Transverse colon (tissue), 4 donors: Measurements from ENCODE around the gene MBOAT1. TPM values are rescaled to one million over a fixed set of nuclear protein-coding genes. Genes with fewer than 3 reads are reported as not detected.

Source experiments
- DNase-seq: peaks from one replicate; pipeline ENCODE4 v3.0.0-alpha.2; 2019
- H3K27ac ChIP-seq, 4 donors: fragments of 200-600 bp; sonication (generic); 2 replicates each; pipeline ENCODE4 v1.5.1; 2016 to 2018; ENCODE audit warnings: inconsistent platforms in 4 of 4
- H3K27me3 ChIP-seq: fragments of 200-600 bp; sonication (generic); 2 replicates; pipeline ENCODE4 v1.5.1; 2017; ENCODE audit warnings: inconsistent platforms
- H3K36me3 ChIP-seq, 4 donors: fragments of 200-600 bp; sonication (generic); 2 replicates each; pipeline ENCODE4 v1.5.1; 2017 to 2019; ENCODE audit warnings: inconsistent platforms in 4 of 4
- H3K4me1 ChIP-seq, 4 donors: fragments of 200-600 bp; sonication (generic); 2 replicates each; pipeline ENCODE4 v1.5.1; 2017 to 2020; ENCODE audit warnings: inconsistent platforms in 4 of 4
- H3K4me3 ChIP-seq, 4 donors: fragments of 200-600 bp; sonication (generic); 1 replicate in 1 of 4; 2 replicates in 3 of 4; pipeline versions ENCODE4 v1.5.1 to v1.6.1; 2017 to 2019; ENCODE audit warnings: inconsistent platforms in 4 of 4
- H3K9me3 ChIP-seq, 2 donors: fragments of 200-600 bp; sonication (generic); 2 replicates each; pipeline ENCODE4 v1.5.1; 2017 to 2019; ENCODE audit warnings: inconsistent platforms in 2 of 2
- EP300 ChIP-seq: sonication (generic); formaldehyde crosslinking; IDR thresholded peaks from one replicate; pipeline ENCODE4 v1.6.1; 2017; ENCODE audit warnings: antibody characterized with exemption, low read depth
- POLR2A ChIP-seq: fragments of 450-650 bp; IDR thresholded peaks from one replicate; pipeline ENCODE4 v1.6.1; 2016; ENCODE audit warnings: antibody characterized with exemption, mild to moderate bottlenecking, moderate library complexity
- POLR2AphosphoS5 ChIP-seq, 3 donors: sonication (generic); formaldehyde crosslinking; IDR thresholded peaks; one replicate each; pipeline ENCODE4 v1.6.1; 2016; ENCODE audit warnings: antibody characterized with exemption in 3 of 3
- WGBS, 2 donors: methylation state at CpG; one replicate each; pipeline ENCODE4 v1.1.5; 2018; ENCODE audit warnings: low coverage in 1 of 2; 5-methylcytosine and 5-hydroxymethylcytosine counted together
- in situ Hi-C, 4 donors: fragments of 200-750 bp; cut with MboI; loops; one replicate each; pipeline versions ENCODE4 v1.15.0 to v1.15.1; 2017; ENCODE audit warnings: low sequenced_read_pairs in 3 of 4, low pct_ligation_motif_present in 1 of 4, low pct_unique_long_range_greater_than_20kb in 1 of 4
- intact Hi-C: fragments of 100-400 bp; cut with DNase I; formaldehyde crosslinking; loops from one replicate; pipeline ENCODE4 v1.15.1; 2023; ENCODE audit warnings: low total_unique reads
- total RNA-seq, 4 donors: library from RNA; depleted of rRNA; stranded (reverse); fragments of >200 nt; gene quantifications; one replicate each; pipeline ENCODE4 v1.1.0, GENCODE V29; 2016
- TF ChIP-seq, protein P1 (sequence below), 5 experiments: fragments of 200-600 bp in 3 of 5; fragments of 450-650 bp in 2 of 5; sonication (generic) in 3 of 5; IDR thresholded peaks; 1 replicate in 2 of 5; 2 replicates in 3 of 5; pipeline ENCODE4 v1.5.1; 2016 to 2017; ENCODE audit warnings: antibody characterized with exemption in 5 of 5, inconsistent platforms in 3 of 5, mild to moderate bottlenecking in 2 of 5, moderate library complexity in 1 of 5

The MBOAT1 gene
- total RNA-seq, 4 donors from 2014 or later, result 10.3 to 85.3 (median 66.5) TPM

DNA sequence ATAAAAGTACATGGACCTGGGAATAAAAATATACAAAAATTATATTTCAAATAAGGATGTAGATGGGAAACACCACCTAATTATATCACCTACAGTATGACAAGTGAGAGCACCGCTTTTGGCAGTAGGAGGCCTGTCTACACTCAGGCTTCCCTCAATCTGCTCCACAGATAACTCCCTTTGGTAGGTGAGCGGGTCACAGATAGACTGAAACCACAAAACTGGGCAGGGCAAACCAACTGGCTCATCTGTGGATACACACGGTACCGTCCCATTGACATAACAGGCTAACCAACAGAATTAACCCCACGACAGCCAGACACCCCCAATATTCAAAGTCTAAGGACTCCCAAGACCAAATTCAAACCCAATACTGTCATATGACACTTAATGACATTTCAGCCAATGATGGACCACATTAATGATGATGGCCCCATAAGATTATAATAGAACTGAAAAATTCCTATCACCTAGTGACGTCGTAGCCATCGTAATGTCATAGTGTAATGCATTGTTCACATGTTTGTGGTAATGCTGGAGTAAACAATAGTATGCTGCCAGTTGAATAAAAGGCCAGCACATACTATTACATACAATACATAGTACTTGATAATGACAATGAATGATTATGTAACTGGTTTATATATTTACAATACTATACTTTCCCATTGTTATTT, 109.7 kb downstream of the MBOAT1 start:
- Histone ChIP-seq H3K27ac (no peak overlapping the region), H3K4me3 (no peak overlapping the region), H3K27me3 (no peaks in the 10 kb centered on the region), H3K36me3 (peaks cover 0 to 17% (median 4%) of the 10 kb centered on the region in 4 donors), H3K9me3 (no peaks in the 10 kb centered on the region), H3K4me1 (peaks cover 0 to 5% (median 0%) of the 10 kb centered on the region in 4 donors)
- no peak for DNase-seq
- TF ChIP-seq, protein P1, sequence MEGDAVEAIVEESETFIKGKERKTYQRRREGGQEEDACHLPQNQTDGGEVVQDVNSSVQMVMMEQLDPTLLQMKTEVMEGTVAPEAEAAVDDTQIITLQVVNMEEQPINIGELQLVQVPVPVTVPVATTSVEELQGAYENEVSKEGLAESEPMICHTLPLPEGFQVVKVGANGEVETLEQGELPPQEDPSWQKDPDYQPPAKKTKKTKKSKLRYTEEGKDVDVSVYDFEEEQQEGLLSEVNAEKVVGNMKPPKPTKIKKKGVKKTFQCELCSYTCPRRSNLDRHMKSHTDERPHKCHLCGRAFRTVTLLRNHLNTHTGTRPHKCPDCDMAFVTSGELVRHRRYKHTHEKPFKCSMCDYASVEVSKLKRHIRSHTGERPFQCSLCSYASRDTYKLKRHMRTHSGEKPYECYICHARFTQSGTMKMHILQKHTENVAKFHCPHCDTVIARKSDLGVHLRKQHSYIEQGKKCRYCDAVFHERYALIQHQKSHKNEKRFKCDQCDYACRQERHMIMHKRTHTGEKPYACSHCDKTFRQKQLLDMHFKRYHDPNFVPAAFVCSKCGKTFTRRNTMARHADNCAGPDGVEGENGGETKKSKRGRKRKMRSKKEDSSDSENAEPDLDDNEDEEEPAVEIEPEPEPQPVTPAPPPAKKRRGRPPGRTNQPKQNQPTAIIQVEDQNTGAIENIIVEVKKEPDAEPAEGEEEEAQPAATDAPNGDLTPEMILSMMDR (IDR thresholded peaks at IDR 0.05), result no peak
- TF ChIP-seq POLR2AphosphoS5 (IDR thresholded peaks at IDR 0.05), result no peak
- in situ Hi-C loops (no loop called here), intact Hi-C loops (no loop called here)
- 71 to 92% methylated on average over 4 to 8 of the region's 8 CpGs for WGBS, 2 donors

DNA sequence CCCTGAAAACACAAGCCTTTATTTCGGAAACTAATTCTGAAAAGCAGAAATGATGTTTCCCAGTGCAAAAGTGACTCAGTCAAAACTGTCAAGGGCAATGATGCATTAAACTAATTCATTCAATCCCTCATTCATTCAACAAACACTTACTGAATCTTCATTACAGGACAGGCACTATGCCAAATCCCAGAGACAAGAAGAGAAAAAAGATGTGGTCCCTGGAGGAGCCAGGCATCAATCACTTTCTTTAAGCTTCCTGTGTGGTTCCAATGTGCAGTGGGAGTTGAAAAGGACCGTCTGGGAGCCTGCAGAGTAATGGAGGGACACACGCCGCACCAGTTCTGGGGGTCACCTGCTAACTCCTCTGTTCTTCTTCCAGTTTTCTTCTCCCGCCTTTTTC, 113.1 kb downstream of the MBOAT1 start:
- intact Hi-C loops (no loop called here), in situ Hi-C loops (loop anchor here in 3 of 4 donors (10.0 to 25.0 kb wide), 3 partner anchors 426 to 438 kb away; partner anchors contain the start of gene CDKAL1 (in 2 of the 3))
- peaks cover 0 to 5% (median 0%) of the 10 kb centered on the region in 4 donors for H3K4me1 ChIP-seq
- no peaks in the 10 kb centered on the region for H3K27me3 ChIP-seq
- peaks cover 0 to 17% (median 4%) of the 10 kb centered on the region in 4 donors for H3K36me3 ChIP-seq
- no peak for DNase-seq
- peak overlapping the region in 1 of 4 donors; percentile 27 for H3K27ac ChIP-seq
- 87 to 89% methylated on average over 5 of the region's 5 CpGs for WGBS, 2 donors
- H3K4me3 ChIP-seq, result no peak overlapping the region
- no peaks in the 10 kb centered on the region for H3K9me3 ChIP-seq
- TF ChIP-seq POLR2A (no peak), EP300 (no peak), POLR2AphosphoS5 (IDR thresholded peaks at IDR 0.05) (no peak)
- TF ChIP-seq, protein P1 (IDR thresholded peaks at IDR 0.05), result no peak

DNA sequence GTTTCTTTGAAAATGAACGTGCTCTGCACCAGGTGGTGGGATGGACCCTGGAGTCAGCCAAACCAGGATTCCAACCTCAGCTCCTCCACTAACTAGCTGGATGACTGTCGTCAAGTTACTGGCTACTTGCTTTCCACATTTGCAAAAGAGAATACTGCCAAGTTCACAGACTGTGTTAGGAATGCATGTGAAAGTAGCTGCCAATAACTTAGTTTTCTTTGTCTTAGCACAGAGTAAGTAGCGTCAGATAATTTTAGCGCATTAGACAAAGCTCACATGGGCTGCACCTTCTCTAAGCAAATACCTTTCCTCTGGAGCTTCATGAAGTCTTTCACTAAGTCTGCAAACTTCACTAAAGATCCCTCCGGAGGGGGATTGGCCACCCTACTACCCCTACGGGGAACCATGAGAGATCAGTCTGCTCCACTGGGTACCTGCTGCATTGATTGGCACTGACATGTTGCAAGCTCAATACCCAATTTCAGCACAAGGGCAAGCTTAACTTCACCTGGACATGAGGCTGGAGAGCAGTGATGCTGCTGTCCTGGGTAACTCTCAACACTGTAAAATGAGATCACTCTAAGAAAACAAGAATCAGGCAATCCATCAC, 113.9 kb downstream of the MBOAT1 start:
- in situ Hi-C loops (loop anchor here in 3 of 4 donors (10.0 to 25.0 kb wide), 3 partner anchors 426 to 439 kb away; partner anchors contain the start of gene CDKAL1 (in 2 of the 3)), intact Hi-C loops (no loop called here)
- 54 to 73% methylated on average over 3 to 6 of the region's 6 CpGs for WGBS, 2 donors
- no peaks in the 10 kb centered on the region for H3K9me3 ChIP-seq
- peak overlapping the region in 2 of 4 donors; percentile 27 to 50 for H3K27ac ChIP-seq
- H3K4me3 ChIP-seq, result no peak overlapping the region
- H3K27me3 ChIP-seq, result no peaks in the 10 kb centered on the region
- TF ChIP-seq POLR2AphosphoS5 (IDR thresholded peaks at IDR 0.05) (no peak), EP300 (no peak), POLR2A (no peak)
- TF ChIP-seq, protein P1 (IDR thresholded peaks at IDR 0.05), result no peak
- peaks cover 0 to 5% (median 0%) of the 10 kb centered on the region in 4 donors for H3K4me1 ChIP-seq
- no peak for DNase-seq
- peaks cover 0 to 12% (median 4%) of the 10 kb centered on the region in 4 donors for H3K36me3 ChIP-seq

DNA sequence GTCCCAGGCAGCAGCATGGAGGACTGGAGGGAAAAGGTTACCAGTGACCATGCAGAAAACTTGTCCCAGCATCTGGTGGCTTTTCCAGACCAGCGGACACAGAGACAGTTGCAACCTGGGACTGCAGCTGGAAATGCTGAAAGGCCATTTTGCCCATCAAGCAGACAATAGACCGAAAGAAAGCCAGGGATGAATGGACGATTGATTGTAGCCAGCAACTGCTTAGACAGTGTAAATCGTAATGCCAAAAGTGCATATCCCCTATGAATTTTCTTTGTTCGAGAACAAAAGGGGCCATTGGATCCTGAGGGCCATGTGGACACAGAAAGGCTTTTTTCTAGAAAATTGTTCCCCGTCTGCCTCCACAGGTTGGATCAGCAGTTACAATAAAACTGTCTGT, 115.7 kb downstream of the MBOAT1 start:
- Histone ChIP-seq H3K36me3 (peaks cover 0 to 8% (median 3%) of the 10 kb centered on the region in 4 donors), H3K27me3 (no peaks in the 10 kb centered on the region), H3K4me1 (peaks cover 0 to 5% (median 0%) of the 10 kb centered on the region in 4 donors), H3K9me3 (no peaks in the 10 kb centered on the region), H3K4me3 (no peak overlapping the region), H3K27ac (no peak overlapping the region)
- in situ Hi-C loops (loop anchor here in 3 of 4 donors (10.0 to 25.0 kb wide), 3 partner anchors 428 to 441 kb away; partner anchors contain the start of gene CDKAL1 (in 2 of the 3)), intact Hi-C loops (no loop called here)
- TF ChIP-seq, protein P1 (IDR thresholded peaks at IDR 0.05), result no peak
- TF ChIP-seq EP300 (no peak), POLR2AphosphoS5 (IDR thresholded peaks at IDR 0.05) (no peak), POLR2A (no peak)
- DNase-seq, result no peak
- 94% methylated on average over 6 of the region's 6 CpGs; no CpG with 5 or more reads in 1 of the 2 donors for WGBS, 2 donors
